H1 (cell line): ENCODE results near the gene TET1. TPM values are rescaled to one million over a fixed set of nuclear protein-coding genes. Genes with fewer than 3 reads are reported as not detected.

Source experiments
- ATF3 ChIP-seq: IDR thresholded peaks from 2 replicates; pipeline ENCODE4 v1.6.1; 2011; ENCODE audit warnings: low read depth, mild to moderate bottlenecking, low read length; ENCODE audit not compliant: insufficient read depth
- BRCA1 ChIP-seq: IDR thresholded peaks from 2 replicates; pipeline ENCODE4 v1.6.1; 2012; ENCODE audit warnings: low read depth, low read length, improper control_type of control experiment
- CBX8 ChIP-seq: fragments of 300-800, 300-1000 bp; sonication (generic); IDR thresholded peaks from 2 replicates; pipeline ENCODE4 v1.7.1; 2016; ENCODE audit warnings: low read depth, low read length, borderline replicate concordance
- CHD2 ChIP-seq: IDR thresholded peaks from 2 replicates; pipeline ENCODE4 v1.6.1; 2012; ENCODE audit warnings: low read length, improper control_type of control experiment
- CTBP2 ChIP-seq: IDR thresholded peaks from 2 replicates; pipeline ENCODE4 v1.7.0; 2011; ENCODE audit warnings: borderline replicate concordance, mild to moderate bottlenecking, moderate library complexity, mixed read lengths, low read length; ENCODE audit not compliant: insufficient read depth, insufficient read length
- E2F6 ChIP-seq: IDR thresholded peaks from 2 replicates; pipeline ENCODE4 v1.6.1; 2012; ENCODE audit warnings: inconsistent platforms
- FOSL1 ChIP-seq: IDR thresholded peaks from 2 replicates; pipeline ENCODE4 v1.6.1; 2011; ENCODE audit warnings: mild to moderate bottlenecking, low read depth, low read length, moderate library complexity; ENCODE audit not compliant: insufficient read depth
- GABPA ChIP-seq: IDR thresholded peaks from 2 replicates; pipeline ENCODE4 v1.6.1; 2011; ENCODE audit warnings: mild to moderate bottlenecking, low read length, moderate library complexity, borderline replicate concordance; ENCODE audit not compliant: insufficient read depth
- HDAC2 ChIP-seq, 2 experiments: fragments of 300-600 bp in 1 of 2; sonication (generic) in 1 of 2; IDR thresholded peaks; 2 replicates each; pipeline ENCODE4 v1.6.1; 2011 to 2012; ENCODE audit warnings: low read depth in 2 of 2, low read length in 2 of 2, mild to moderate bottlenecking in 2 of 2, moderate library complexity in 2 of 2, borderline replicate concordance in 1 of 2, inconsistent platforms in 1 of 2
- JUND ChIP-seq: IDR thresholded peaks from 2 replicates; pipeline ENCODE4 v1.6.1; 2011; ENCODE audit warnings: mild to moderate bottlenecking, improper control_type of control experiment, low read length
- KDM4A ChIP-seq: IDR thresholded peaks from one replicate; pipeline ENCODE4 v1.7.1; 2012; ENCODE audit warnings: low read depth, mild to moderate bottlenecking, moderate library complexity, low read length, inconsistent platforms; ENCODE audit not compliant: severe bottlenecking
- MAFK ChIP-seq: IDR thresholded peaks from 2 replicates; pipeline ENCODE4 v1.6.1; 2012; ENCODE audit warnings: low read depth, mild to moderate bottlenecking, improper control_type of control experiment, low read length
- NRF1 ChIP-seq: IDR thresholded peaks from 2 replicates; pipeline ENCODE4 v1.6.1; 2011; ENCODE audit warnings: mild to moderate bottlenecking, low read depth, low read length, improper control_type of control experiment
- PHF8 ChIP-seq: fragments of 200-600 bp; sonication (generic); conservative IDR thresholded peaks from 2 replicates; pipeline ENCODE4 v1.7.1; 2012; ENCODE audit warnings: low read depth, mild to moderate bottlenecking, inconsistent platforms, low read length, moderate library complexity
- POU5F1 ChIP-seq: IDR thresholded peaks from 2 replicates; pipeline ENCODE4 v1.6.1; 2011; ENCODE audit warnings: low read depth, mild to moderate bottlenecking, low read length, moderate library complexity
- RFX5 ChIP-seq: IDR thresholded peaks from 2 replicates; pipeline ENCODE4 v1.6.1; 2011; ENCODE audit warnings: low read depth, low read length, improper control_type of control experiment, borderline replicate concordance
- RNF2 ChIP-seq: fragments of 200-900, 300-1000 bp; sonication (generic); IDR thresholded peaks from 2 replicates; pipeline ENCODE4 v1.7.1; 2016; ENCODE audit warnings: borderline replicate concordance, low read depth, mild to moderate bottlenecking, antibody characterized with exemption, low read length; ENCODE audit not compliant: poor library complexity, severe bottlenecking; ENCODE audit errors: missing control alignments
- SIX5 ChIP-seq: IDR thresholded peaks from 2 replicates; pipeline ENCODE4 v1.6.1; 2011; ENCODE audit warnings: mild to moderate bottlenecking, low read depth, low read length
- SP1 ChIP-seq: IDR thresholded peaks from 2 replicates; pipeline ENCODE4 v1.6.1; 2011; ENCODE audit warnings: low read depth, low read length
- SP4 ChIP-seq: IDR thresholded peaks from 2 replicates; pipeline ENCODE4 v1.6.1; 2012; ENCODE audit warnings: low read length, inconsistent platforms
- SUZ12 ChIP-seq: fragments of 200-600 bp; sonication (generic); IDR thresholded peaks from 2 replicates; pipeline ENCODE4 v1.6.1; 2012; ENCODE audit warnings: mild to moderate bottlenecking, inconsistent platforms, low read length, moderate library complexity, mixed read lengths
- TBP ChIP-seq: IDR thresholded peaks from 2 replicates; pipeline ENCODE4 v1.6.1; 2011; ENCODE audit warnings: low read depth, low read length, improper control_type of control experiment
- TCF12 ChIP-seq: IDR thresholded peaks from 2 replicates; pipeline ENCODE4 v1.6.1; 2011; ENCODE audit warnings: low read depth, mild to moderate bottlenecking, low read length
- polyA plus RNA-seq, 7 experiments: library from polyadenylated mRNA; depleted of rRNA in 3 of 7; stranded (reverse) in 5 of 7; unstranded in 2 of 7; fragments of >200 nt in 5 of 7; fragments of 200-250 nt in 2 of 7; gene quantifications; 1 replicate in 5 of 7; 2 replicates in 1 of 7; 4 replicates in 1 of 7; pipeline versions ENCODE4 v1.2.1 to v1.2.3, GENCODE V29; 2011 to 2013; ENCODE audit warnings: missing spikeins in 2 of 7, mixed read lengths in 2 of 7
- total RNA-seq: library from RNA; stranded (reverse); fragmentation: NEBNext Ultra II Directional; extraction: Animal tissue kit (Norgen Biotek cat#: 25700); gene quantifications from 2 replicates; pipeline ENCODE4 v1.2.1, GENCODE V29; 2021

Gene TET1
- total and polyA plus RNA-seq, 2 of the 8 experiments (the other 6 are each of a cell fraction or from before 2014, with no cell fraction given): 15.2 to 69.3 TPM

- peak; percentile 69 for TF ChIP-seq PHF8
- TF ChIP-seq TBP: peak; percentile 92
- no peak for TF ChIP-seq BRCA1
- no peak for TF ChIP-seq FOSL1
- no peak for TF ChIP-seq SP4
- TF ChIP-seq CTBP2: no peak
- TF ChIP-seq POU5F1: no peak
- 0 out of 2 replicates have a peak, but pooled peaks have one; percentile 16 for TF ChIP-seq TCF12
- no peak for TF ChIP-seq MAFK
- no peak for TF ChIP-seq CBX8
- TF ChIP-seq SIX5: no peak
- TF ChIP-seq KDM4A: peak; percentile 43
- TF ChIP-seq ATF3: no peak
- no peak for TF ChIP-seq RFX5
- TF ChIP-seq JUND: no peak
- no peak for TF ChIP-seq NRF1
- TF ChIP-seq RNF2: no peak
- TF ChIP-seq SUZ12: no peak
- no peak; the same call in 1 of the 2 replicates for TF ChIP-seq GABPA
- TF ChIP-seq CHD2: no peak
- peak; percentile 98 for TF ChIP-seq SP1
- no peak for TF ChIP-seq E2F6
- TF ChIP-seq HDAC2 (IDR thresholded peaks at IDR 0.05; ENCODE audit: borderline replicate concordance in 1 of 2, low read depth in 2 of 2, low read length in 2 of 2): peak in 1 of 2 experiments; percentile 79; a peak in 1 of 4 replicates
Observed at GRCh38 chr10:68560186-68560942, at the start of gene TET1 (continued).
